Measurements from ENCODE around the gene SNRNP48.

The SNRNP48 gene

DNA sequence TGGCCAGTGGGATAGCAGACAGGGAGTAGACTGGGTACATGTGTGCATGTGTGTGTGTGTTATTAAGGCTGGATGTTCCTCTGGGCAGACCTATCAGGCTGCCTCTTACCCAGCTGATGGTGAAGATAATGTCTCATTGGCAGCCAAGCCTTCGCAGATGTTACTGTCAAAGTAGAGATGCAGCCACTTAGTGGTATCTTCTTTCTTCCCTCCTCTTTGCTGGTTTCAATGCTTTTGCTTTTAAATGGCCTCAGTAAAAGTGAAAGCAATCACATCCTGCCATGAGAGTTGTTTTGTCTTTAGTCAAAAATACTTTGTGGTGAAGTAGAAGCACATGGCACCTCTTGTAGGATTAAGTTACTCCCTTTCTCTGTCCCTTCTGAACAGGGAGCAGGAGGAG, 57.5 kb downstream of the SNRNP48 start:
- peak; percentile 59 for DNase-seq

DNA sequence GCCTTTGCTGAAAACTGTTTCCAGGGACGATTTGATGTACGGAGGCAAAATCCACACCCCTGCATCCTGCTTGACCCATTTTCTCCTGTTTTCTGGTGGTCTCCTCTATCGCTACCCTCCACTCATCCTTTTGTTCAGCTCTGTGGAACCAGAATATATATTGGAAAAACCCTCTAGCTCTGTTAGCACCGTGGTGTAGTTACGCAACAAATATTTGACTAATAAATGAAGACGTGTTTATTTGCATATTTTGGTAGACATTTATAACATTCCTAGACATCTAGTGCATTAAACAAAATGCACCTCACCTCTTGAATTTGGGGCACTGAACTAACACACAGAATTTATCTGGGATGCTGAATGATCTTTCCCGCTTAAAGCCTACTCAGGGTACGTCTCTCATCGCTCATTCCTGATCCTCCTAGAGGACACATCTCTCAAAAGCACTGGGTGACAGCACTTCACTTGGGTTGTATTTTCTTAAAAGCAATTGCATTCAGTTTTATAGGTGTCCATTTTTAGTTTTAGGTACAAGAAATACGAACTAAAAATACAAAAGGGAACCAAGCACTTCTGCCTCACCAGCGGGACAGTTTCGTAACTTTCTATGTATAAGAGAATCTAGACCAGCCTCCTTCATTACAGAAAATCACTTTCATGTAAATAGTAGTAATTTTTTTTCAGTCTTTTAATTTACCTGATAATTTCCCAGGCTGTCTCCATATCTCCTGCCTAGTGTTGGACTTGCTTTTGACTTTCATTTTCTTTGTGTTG, 59.2 kb downstream of the SNRNP48 start:
- no peak for DNase-seq

DNA sequence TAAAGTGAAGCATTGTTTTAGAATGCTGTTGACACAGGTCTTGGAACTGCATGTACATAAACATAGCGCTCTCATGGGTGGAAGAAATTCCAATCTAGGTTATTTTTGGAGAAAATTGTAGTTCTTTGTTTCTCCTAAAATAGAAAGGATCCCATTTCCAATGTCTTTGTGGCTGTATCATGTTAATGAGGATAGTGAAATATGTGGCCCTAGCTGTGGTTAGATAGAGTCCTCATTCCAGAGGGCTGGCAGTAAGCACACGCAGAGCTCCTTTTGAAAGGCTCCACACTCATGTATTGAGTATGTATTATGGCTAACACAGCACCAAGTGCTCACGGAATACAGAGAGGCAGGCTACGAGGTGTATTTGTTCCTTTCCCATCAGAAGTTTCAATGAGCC, 60.9 kb downstream of the SNRNP48 start:
- DNase-seq, result no peak

DNA sequence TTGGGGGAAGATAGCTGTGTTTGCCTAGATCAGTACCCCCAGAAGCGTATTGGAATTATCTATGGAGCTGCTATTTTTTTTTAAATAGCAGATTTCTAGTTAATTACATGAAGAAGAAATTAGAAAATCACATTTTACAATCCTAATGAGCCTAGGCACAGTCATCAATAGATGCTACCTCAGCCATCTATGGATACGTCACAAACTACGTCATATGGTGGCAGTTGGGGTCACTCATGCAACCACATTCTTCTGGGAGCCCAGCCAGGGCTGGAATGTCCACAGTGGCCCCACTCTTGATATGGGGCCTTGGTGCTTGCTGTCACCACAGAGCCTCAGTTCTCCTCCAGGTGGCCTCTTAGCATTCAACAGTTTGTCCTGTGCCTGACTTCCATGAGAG, 63.0 kb downstream of the SNRNP48 start:
- no peak for DNase-seq

DNA sequence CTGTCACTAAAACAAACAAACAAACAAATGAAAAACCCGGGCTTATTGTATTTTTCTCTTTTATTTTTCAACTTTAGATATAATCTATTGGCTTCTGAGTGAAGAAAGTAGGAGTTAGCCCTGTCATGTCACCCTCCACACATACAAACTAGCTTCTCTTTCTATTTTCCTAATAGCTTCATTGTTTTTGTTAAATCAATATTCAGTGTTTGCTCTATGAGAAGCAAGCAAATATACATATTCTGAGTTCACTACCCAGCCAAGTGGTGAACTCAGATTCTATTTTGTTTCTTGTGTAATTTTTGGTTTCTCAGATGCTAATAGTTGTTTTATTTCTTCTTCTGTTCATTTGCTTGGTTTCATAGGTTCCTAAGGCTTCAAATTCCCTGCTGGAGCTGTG, 66.4 kb downstream of the SNRNP48 start:
- no peak for DNase-seq

DNA sequence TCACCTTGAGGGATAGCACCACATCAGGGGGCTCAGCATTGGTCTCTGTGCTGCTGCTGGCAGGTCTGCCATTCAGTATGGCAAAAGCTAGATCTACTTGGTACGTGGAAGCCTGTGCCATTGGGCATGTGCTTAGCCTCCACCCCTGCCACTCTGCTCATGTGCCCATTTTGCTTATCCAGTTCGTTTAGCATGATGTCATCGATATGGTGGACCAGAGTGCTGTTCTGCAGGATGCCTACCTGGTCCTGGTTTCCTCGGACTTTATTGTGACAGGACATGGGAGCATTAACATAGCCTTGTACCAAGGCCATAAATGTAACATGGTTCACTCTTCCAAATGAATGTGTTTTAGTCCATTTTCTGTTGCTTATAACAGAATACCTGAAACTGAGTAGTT, 68.5 kb downstream of the SNRNP48 start:
- no peak for DNase-seq

DNA sequence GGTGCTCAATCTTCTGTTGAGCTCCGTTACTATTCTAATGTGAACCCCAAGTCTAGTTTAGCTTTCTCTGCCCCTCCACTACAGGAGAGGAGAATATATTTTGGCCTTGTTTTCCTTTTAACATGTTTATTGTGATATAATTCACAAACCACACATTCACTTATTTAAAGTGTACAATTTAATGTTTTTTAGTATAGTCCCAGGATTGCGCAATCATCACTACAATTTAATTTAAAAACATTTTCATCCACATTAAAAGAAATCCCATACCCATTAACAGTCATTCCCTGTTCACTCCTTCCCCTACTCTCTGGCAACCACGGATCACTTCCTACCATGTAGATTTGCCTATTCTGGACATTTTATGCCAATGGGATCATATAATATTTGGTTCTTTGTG, 71.4 kb downstream of the SNRNP48 start:
- DNase-seq, result no peak

Measured in activated CD4-positive, alpha-beta T cell treated with anti-CD3 and anti-CD28 coated beads, Interleukin-10, Interleukin-2, amounts not matched to agents 100 ng/mL and 50 ng/mL, durations not matched to agents 16 hours and 8 hours (primary cell).